NCI-H510A (cell line): ENCODE results near the gene SARS2.
"Not testable (repeated sequence)": the region's sequence is repeated elsewhere in the genome, so short reads cannot be mapped to it uniquely, and the experiment has no call there.

Experiments
- DNase-seq: peaks from one replicate; lab custom pipeline; 2025; lab: John Stamatoyannopoulos, UW

Gene SARS2

DNA sequence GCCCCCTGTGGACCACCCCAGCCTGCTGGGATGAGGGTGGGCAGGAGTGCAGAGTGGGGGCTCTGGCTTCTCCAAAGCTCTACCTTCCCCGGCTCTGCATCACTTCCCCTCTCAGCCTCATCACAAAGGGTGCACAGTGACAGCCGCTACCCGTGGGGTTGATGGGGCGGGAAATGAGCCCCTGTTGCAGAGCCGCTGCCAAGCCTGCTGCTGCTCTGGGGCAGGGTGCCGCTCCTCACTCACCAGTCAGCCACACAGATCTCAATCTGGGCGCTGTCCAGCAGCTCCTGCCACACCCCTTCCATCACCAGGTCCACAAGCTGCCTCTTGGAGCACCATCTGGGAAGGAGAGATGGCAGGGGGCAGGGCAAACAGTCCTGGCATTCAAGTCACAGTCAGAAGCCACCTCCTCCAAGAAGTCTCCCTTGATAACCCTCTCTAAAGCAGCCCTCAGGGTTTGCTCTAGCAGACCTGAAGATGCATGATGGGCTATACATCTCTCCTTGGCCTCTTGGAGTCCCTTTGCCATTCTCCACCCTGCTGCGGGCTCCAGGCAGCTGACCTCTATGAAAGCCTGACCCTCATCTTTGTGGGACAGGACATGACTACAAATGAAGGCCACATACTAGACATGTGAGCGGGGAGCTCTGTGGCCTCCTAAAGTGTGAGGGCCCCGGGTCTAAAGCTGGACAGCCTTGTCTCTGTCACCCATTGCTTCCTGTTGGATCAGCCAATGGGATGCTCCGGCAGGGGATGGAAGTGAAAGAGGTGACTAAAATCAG, 15.9 kb upstream of the SARS2 start:
- no peak for DNase-seq

DNA sequence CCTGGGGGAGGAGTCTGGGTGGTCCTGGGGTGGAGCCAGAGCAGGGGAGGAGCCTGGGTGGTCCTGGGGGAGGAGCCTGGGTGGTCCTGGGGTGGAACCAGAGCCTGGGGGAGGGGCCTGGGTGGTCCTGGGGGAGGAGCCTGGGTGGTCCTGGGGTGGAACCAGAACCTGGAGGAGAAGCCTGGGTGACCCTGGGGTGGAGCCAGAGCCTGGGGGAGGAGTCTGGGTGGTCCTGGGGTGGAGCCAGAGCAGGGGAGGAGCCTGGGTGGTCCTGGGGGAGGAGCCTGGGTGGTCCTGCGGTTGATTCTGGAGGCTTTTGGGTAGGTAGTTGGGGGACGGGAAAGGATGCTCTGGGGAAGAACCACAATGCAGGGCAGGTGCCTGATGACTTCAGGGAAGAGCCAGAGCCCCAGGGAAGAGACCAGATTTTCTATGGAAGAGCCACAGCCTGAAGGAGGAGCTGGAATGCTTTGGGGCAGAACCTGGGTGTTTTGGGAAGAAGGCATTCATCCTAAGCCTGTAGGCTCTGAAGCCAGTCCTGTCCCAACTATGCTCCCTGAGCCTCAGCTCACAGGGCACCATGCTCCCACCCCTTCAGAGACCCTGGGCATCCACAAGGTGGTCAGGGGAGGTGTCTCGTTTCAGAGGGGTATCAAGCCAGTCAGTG, 15.1 kb upstream of the SARS2 start:
- no peak for DNase-seq

DNA sequence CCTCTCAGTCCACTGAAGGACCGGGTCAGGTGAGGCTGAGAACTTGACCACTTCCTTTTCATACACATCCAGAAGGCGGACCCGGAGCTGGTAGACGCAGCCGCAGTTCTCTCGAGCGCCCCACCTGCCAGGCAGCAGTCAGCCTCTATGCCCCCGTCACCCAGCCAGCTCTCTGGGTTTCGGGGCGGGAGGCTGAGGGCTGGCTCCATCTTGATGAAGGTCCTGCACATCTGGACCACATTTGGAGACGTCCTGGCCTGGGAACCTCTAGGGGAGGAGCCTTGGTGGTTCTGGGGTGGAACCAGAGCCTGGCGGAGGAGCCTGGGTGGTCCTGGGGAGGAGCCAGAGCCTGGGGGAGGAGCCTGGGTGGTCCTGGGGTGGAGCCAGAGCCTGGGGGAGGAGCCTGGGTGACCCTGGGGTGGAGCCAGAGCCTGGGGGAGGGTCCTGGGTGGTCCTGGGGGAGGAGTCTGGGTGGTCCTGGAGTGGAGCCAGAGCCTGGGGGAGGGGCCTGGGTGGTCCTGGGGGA, 14.5 kb upstream of the SARS2 start:
- DNase-seq, result no peak

DNA sequence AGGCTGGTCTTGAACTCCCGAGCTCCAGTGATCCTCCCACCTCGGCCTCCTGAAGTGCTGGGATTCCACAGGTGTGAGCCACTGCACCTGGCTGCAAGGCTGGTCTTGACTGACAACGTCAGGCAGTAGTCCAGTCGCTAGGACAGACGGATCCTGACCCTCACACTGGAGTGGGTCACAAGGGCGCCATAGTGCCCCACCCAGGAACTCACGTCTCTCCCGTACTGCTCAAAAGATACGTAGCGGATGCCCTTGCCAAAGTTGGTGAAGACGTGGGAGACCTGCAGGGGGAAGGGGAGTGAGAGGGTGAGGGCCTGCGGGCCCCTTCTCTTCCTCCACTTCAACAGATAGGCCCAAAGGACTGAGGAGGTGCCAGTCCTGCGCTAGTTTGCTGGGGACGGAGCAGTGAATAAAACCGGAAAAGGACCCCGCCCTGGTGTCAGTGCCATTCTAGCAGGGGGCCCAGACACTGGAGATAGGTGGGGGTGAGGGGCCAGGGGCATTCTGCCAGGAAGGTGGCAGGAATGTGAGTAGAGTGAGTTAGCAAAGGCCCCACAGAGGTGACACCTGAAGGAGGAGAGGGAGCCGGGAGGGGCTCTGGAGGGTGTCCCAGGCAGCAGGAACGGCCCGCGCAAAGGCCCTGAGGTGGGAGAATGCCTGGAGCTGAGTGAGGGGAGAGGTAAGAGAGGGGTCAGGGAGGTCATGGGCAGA, 12.1 kb upstream of the SARS2 start:
- no peak for DNase-seq

DNA sequence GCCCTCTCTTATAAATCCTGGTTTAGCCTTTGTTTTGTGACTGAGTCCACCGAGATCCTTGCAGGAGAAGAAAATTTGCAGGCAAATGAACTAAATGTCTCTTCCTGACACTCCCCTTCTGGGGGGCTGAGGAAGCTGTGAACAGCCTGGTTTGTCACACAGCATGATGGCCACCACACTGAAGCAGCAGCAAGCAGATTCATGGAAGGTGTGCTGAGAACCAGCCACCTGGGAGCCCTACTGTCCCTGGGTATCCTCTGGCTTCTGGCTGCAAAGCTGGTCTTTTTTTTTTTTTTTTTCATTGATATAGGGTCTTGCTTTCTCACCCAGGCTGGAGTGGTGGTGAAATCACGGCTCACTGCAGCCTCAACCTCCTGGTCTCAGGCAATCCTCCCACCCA, 11.4 kb upstream of the SARS2 start:
- no peak for DNase-seq

DNA sequence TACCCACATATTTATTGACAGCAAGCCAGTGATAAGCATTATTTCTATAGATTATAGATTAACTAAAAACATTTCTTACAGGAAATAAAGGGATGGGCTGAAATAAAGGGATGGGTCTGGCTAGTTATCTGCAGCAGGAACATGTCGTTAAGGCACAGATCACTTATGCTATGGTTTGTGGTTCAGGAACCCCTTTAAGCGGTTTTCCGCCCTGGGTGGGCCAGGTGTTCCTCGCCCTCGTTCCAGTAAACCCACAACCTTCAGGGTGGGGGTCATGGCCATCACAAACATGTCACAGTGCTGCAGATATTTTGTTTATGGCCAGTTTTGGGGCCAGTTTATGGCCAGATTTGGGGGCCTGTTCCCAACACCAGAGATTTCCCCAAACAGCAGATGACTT, 10.9 kb upstream of the SARS2 start:
- DNase-seq, result not testable (repeated sequence)

DNA sequence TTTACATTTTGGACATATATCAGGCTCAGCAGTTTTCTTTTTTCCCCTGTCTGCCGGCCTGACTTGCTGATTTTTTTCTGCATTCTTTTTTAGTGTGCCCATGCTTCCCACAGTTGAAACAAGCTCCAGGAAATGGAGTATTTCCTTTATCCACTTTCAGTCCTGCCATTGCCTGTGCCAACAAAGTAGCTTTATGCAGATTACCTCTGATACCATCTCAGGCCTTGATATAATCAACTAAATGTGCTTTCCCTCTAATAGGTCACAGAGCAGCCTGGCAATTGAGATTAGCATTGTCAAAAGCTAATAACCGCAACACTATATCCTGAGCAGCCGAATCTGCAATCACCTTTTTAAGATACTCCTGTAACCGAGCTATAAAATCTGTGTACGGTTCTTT, 9.4 kb upstream of the SARS2 start:
- no peak for DNase-seq

DNA sequence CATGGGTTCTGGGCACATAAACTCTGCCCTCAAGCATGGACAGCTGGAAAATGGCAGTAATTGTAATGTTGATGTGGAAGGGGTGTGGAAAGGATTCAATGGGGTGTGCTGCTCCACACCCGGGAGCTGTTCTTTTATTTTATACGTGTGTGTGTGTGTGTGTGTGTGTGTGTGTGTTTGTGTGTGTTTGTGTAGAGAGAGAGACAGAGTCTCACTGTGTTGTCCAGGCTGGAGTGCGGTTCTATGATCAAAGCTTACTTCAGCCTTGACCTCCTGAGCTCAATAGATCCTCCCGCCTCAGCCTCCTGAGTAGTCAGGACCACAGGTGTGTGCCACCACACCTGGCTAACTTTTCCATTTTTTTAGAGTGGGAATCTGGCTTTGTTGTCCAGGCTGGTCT, 3.0 kb upstream of the SARS2 start:
- no peak for DNase-seq

DNA sequence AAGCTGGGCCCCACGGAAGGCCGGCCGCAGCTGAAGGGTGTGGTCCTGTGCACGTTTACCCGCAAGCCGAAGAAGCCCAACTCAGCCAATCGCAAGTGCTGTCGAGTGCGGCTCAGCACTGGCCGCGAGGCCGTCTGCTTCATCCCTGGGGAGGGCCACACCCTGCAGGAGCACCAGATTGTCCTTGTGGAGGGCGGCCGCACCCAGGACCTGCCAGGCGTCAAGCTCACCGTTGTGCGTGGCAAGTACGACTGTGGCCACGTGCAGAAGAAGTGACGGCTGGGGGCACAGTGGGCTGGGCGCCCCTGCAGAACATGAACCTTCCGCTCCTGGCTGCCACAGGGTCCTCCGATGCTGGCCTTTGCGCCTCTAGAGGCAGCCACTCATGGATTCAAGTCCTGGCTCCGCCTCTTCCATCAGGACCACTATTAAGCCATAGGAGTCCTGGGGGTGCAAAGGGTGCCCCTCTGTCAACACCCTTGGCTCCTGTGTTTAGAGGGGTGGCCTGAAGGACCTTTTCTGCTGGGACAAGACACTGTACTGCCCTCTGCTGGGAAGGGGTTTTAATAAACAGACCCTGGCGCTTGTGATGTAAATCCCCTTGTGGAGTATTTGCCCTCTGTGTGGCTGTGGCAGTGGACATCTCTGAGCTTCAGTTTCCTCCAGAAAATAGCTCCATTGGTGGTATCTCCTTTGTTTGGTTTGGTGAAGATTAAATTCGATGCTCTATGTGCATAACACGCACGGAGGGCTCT, 2.0 kb upstream of the SARS2 start:
- DNase-seq, result no peak

DNA sequence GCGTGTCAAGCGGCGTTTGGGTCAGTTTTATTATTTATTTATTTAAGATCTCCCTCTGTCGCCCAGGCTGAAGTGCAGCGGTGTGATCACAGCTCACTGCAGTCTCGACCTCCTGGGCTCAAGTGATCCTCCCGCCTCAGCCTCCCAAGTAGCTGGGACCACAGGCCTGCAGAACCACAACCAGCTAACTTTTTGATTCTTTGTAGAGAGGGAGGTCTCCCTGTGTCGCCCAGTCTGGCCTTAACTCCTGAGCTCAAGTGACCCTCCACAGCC, 894 bp upstream of the SARS2 start:
- no peak for DNase-seq

DNA sequence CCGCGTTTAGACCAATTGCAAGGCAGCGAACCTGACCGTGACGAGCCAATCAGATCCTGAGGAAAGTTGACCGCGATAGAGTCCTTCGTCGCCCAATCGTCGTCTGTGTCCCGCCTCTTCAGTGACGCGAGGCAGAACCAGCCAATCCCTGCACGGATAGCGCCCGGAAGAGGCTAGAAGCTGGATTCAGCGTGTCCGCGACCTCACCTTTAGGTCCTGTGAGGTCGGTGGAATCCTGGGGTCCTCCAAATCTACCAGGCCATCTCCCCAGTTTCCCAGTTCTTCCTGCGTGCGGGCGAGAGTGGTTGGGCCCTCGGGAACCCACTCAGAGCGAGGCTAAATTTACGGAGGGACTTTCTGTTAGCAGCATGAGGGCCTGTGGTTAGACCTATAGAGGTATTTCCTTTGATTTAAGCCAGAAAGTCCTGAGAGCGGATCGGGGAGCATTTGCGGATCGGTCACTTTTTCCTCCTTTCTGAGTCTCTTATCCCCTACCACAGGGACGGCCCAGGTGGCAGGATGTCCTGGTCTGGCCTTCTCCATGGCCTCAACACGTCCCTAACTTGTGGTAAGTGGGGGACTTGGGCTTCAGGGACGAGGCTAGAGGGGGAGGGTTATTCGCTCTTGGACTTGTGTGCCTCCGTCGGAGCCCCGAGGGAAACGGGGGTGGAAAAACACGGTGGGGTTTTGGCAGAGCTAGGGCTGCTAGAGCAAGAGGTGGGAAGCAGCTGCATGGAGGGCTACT, 385 bp upstream of the SARS2 start, which contains the start of gene MRPS12:
Gene MRPS12 (plus strand): TSS at position 169 of the 745 bp plus-strand sequence. CDS start 351 bp downstream, at position 520.
- peak; percentile 96 for DNase-seq

DNA sequence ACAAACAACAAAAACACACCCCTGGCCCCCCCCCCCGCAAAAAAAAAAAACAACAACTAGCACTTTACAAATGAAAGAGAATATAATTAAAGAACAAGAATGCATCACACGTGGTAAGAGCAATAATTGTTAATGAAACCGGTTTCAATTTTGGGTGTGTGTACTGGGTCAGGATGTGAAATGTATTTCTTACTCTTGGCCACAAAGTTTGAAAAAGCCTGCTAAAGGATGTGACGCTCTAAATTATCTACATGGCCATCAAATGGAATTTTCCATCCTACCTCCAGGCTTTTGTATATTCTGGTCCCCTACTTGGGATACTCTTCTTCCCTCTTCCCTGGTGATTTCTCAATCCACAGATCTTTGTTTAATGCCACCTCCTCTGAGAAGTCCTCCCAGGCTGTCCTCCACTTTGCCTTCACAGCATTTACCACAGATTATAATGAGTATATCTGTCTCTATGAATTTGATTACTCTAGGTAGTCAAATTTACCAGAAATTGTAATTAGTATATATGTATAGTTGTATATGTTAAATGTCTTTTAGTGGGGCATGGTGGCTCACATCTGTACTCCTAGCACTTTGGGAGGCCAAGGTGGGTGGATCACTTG, 2.1 kb downstream of the SARS2 start:
- DNase-seq, result no peak

DNA sequence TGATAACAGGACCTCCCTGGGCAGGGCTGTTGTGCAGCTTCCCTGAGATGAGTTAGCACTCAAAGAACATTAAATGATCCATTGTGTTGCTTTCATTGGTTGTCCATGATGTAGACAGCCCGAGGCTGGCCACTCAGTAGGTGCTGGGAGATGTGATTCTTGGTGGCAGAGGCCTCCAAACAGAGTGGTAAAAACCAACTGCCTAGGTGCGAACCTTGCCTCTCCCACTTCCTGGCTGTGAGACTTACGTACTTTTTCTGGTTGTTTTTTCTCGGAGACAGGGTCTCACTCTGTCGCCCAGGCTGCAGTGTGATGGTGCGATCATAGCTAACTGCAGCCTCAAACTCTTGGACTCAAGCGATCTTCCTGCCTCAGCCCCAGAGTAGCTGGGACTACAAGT, 6.2 kb downstream of the SARS2 start:
- no peak for DNase-seq

DNA sequence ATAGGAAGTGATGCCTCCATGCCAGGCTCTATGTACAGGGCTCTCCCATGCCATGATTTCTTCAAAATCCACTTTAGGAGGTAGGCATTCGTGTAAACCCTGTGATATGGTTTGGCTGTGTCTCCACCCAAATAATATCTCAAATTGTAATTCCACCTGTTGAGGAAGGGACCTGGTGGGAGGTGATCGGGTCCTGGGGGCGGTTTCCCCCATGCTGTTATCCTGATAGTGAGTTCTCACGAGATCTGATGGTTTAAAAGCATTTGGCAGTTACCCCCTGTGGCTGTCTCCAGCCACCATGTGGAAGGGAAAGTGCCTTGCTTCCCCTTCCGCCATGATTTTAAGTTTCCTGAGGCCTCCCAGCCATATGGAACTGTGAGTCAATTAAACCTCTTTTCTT, 8.1 kb downstream of the SARS2 start:
- no peak for DNase-seq

DNA sequence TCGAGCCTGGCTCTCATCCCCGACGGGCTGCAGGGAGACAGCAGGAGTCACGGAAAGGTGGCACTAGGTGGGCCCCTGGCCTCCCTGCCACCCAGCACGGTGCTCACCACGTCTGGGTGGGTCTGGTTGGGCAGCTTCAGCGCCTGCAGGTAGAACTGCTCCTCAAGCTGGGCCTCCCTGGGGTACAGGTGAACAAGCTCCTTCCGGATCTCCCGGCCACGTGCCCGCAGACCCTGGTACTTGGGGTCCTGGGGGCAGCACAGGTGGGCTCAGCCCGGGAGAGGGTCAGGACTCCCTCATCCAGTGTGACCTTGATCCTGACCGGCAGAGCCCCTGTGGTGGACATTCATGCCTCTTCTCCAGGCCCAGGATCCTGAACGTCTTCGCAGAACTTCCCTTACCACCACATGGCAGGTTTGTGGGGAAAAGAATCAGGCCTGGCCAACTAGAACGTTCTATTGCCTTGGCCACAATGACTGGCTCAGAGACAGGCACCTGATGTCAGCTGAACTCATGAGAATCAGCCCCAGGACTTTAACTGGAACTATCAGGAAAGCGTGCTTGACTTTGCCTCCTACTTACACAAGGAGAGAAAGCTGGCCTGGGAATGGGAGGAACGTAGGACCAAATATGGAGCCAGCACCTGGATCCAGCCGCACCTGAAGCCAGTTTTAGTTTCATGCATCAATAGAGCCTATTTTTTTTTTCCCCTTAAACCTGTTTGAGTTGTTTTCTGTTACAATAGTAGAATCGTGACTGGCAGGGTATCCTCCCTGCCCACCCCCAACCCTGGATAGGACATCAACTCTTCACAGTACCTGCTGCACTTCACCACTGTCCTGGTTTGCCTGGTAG, 8.9 kb downstream of the SARS2 start:
- no peak for DNase-seq

DNA sequence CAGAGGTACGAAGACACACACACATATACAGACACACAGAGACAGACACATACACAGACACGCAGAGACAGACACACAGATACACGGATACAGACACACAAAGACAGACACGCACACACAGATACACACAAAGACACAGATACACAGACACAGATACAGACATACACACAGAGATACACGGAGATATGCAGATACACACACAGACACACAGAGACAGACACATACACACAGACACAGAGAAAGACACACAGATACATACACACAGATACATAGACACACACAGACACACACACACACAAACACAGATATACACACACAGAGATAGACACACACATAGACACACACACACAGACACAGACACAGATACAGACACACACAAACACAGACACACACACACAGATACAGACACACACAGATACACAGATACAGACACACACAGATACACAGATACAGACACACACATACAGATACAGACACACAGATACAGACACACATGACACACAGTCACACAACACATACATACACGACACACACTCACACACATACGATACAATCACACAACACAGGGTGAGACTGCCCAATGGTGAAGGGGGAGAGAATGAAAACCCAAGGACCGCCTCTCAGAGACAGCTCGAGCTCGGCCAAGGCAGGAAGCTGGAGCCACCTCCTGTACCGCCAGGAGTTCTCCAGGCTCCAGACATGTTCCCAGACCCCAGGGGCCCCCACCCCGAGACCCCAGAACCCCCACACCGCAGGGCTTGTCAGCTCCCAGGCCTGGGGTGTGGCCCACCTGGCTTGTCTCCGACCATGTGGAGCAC, 9.8 kb downstream of the SARS2 start:
- no peak for DNase-seq

DNA sequence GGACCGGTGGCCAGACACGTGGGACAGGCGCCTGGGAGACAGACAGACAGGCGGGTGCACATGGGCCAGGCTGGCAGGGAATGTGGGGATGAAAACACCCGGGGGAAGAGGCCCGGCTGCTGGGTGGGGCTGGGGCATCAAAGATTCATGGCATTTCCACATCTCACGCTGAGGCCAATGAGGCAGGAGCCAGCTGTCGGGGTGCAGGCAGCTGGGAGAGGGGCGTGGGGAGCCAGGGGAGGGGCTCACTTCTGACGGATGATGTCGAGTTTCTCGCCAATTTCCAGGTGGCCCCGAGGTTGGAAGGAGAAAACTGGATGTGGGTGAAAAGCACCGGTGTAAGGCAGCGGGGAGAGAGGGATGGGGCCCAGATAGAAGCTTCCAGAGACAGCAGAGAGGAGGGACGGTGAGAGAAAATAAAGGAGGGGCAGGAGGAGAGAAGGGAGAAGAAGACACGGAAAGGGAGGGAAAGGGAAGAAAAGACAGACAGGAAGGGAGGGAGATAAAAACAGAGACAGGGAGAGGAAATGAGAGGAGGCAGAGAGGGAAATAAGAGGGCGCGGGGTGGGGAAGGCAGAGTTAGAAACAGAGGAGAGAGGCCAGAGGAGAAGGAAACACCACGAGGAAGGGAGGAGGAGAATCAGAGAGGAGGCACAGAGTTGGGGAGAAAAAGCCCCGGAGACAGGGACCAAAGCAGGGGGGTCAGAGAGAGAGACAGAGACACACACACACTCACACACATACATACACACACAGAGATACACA, 10.5 kb downstream of the SARS2 start:
- DNase-seq, result no peak

DNA sequence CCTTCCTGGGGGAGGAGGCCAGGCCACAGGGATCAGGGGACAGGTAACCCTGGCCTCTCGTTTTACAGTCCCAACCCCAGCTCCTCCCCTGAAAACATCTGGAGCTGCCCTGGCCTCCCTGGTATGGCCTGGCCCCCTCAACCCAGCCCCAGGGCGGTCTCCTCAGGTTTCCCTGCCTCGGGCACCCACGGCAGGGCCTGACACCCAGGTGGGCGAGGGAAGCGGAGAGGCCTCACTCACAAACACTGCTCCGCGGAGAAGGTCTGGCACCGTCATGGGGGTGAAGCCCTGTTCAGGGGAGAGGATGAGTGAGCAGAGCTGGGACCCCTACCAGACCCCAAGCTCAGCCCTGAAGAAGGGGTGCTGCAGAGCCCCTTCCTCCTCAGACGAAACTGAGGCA, 12.0 kb downstream of the SARS2 start:
- DNase-seq, result no peak
